Esophagus squamous epithelium (tissue), 4 donors: Measurements from ENCODE around the gene C7orf33.

Source experiments
- CTCF ChIP-seq, 6 experiments: fragments of 450-650 bp in 4 of 6; fragments of 200-600 bp in 2 of 6; sonication (generic) in 2 of 6; IDR thresholded peaks; one replicate each; pipeline ENCODE4 v1.5.1; 2016 to 2019; ENCODE audit warnings: antibody characterized with exemption in 6 of 6, mild to moderate bottlenecking in 4 of 6, moderate library complexity in 4 of 6
- POLR2A ChIP-seq, 4 donors: fragments of 450-650 bp; IDR thresholded peaks; one replicate each; pipeline ENCODE4 v1.6.1; 2017; ENCODE audit warnings: antibody characterized with exemption in 4 of 4, mild to moderate bottlenecking in 4 of 4, moderate library complexity in 3 of 4

DNA sequence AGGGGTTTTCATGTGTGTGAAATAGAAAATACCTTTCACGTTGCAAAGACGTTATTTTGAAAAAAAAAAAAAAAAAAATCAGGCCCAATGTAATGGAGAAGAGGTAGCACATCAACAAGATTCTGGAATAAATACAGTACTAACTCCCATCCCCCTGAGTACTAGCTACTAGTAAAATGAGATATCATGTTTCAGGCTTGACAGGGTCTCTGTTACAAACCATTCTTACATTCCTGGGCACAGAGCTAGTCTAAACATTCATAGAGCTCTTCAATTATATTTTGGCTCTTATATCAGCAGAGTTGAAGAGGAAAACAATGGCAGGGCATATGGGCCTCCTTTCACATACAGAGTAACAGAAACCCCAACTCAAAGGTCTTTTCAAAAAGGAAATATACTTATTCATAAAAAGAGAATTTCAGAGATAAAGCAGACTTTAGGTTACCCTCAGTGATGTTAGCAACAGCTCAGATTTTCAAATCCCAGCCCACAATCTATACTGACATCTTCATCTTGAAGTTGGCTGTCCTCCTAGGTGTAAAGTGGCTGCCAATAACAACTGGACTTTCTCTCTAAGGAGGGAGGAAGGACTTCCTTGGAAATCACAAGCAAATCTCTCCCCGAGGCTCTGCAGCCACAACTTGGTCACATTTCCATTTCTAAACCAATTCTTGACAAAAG lies 18.6 kb downstream of the C7orf33 start:
- TF ChIP-seq CTCF (IDR thresholded peaks at IDR 0.05) (no peak), POLR2A (IDR thresholded peaks at IDR 0.05) (no peak)
